SK-N-SH (cell line): Measurements from ENCODE around the gene LAPTM5. TPM values are rescaled to one million over a fixed set of nuclear protein-coding genes. Genes with fewer than 3 reads are reported as not detected.

ENCODE experiments used
- CTCF ChIA-PET: fragments of 300-600, 350-600 bp; formaldehyde crosslinking; extraction: SDS; loops from one replicate; lab custom pipeline; 2021; lab: Yijun Ruan, JAX
- POLR2A ChIA-PET: fragments of 350-600 bp; sonication (Branson Sonifier 250); formaldehyde crosslinking; extraction: SDS; loops from one replicate; lab custom pipeline; 2020; ENCODE audit warnings: antibody characterized with exemption, inconsistent platforms; lab: Yijun Ruan, JAX
- DNase-seq: peaks from one replicate; pipeline ENCODE4 v3.0.0; 2012
- H2AFZ ChIP-seq: fragments of 200-600 bp; sonication (generic); 2 replicates; pipeline ENCODE4 v1.8.1; 2016; ENCODE audit warnings: antibody characterized with exemption, mild to moderate bottlenecking, low read depth
- H3F3A ChIP-seq: fragments of 200-600 bp; sonication (generic); replicated peaks from 2 replicates; pipeline ENCODE3; 2016; ENCODE audit warnings: antibody characterized with exemption, mild to moderate bottlenecking; ENCODE audit not compliant: insufficient read depth
- H3K27ac ChIP-seq, 2 experiments: fragments of 200-500 bp in 1 of 2; fragments of 200-600 bp in 1 of 2; sonication (Bioruptor generic) in 1 of 2; sonication (generic), shearing (Covaris generic) in 1 of 2; 2 replicates each; pipeline versions ENCODE4 v1.5.1 to v1.6.1; 2014 to 2016; ENCODE audit warnings: low read depth in 2 of 2, inconsistent platforms in 1 of 2, low read length in 1 of 2, mild to moderate bottlenecking in 1 of 2, mixed read lengths in 1 of 2
- H3K27me3 ChIP-seq: fragments of 200-600 bp; sonication (generic), shearing (Covaris generic); 2 replicates; pipeline ENCODE4 v1.6.1; 2016; ENCODE audit warnings: mixed run types; ENCODE audit not compliant: insufficient read depth
- H3K36me3 ChIP-seq, 2 experiments: fragments of 200-500 bp in 1 of 2; fragments of 200-600 bp in 1 of 2; sonication (Bioruptor generic) in 1 of 2; sonication (generic) in 1 of 2; replicated peaks in 1 of 2; 2 replicates each; pipeline versions ENCODE3 to v1.5.1; 2014 to 2016; ENCODE audit warnings: low read length in 1 of 2, mild to moderate bottlenecking in 1 of 2; ENCODE audit not compliant: insufficient read depth in 2 of 2, control insufficient read depth in 1 of 2
- H3K4me1 ChIP-seq, 2 experiments: fragments of 200-500 bp in 1 of 2; fragments of 200-600 bp in 1 of 2; sonication (Bioruptor generic) in 1 of 2; sonication (generic), shearing (Covaris generic) in 1 of 2; 2 replicates each; pipeline versions ENCODE4 v1.5.1 to v1.6.1; 2014 to 2016; ENCODE audit warnings: low read depth in 1 of 2, low read length in 1 of 2, mixed run types in 1 of 2; ENCODE audit not compliant: insufficient read depth in 2 of 2, control insufficient read depth in 1 of 2
- H3K4me2 ChIP-seq: fragments of 200-600 bp; sonication (generic), shearing (Covaris generic); 2 replicates; pipeline ENCODE4 v1.6.1; 2017; ENCODE audit warnings: mixed run types
- H3K4me3 ChIP-seq, 2 experiments: fragments of 200-500 bp in 1 of 2; fragments of 200-600 bp in 1 of 2; sonication (Bioruptor generic) in 1 of 2; sonication (generic), shearing (Covaris generic) in 1 of 2; 2 replicates each; pipeline versions ENCODE4 v1.5.1 to v1.8.1; 2014 to 2016; ENCODE audit warnings: low read depth in 2 of 2, inconsistent platforms in 1 of 2, low read length in 1 of 2, mild to moderate bottlenecking in 1 of 2, mixed read lengths in 1 of 2, moderate library complexity in 1 of 2
- H3K79me2 ChIP-seq: fragments of 200-600 bp; sonication (generic); 2 replicates; pipeline ENCODE4 v1.8.1; 2017; ENCODE audit warnings: mild to moderate bottlenecking; ENCODE audit not compliant: insufficient read depth
- H3K9ac ChIP-seq: fragments of 200-600 bp; sonication (generic); 2 replicates; pipeline ENCODE4 v1.6.1; 2017; ENCODE audit warnings: mixed run types
- H3K9me2 ChIP-seq: fragments of 200-600 bp; sonication (generic); 2 replicates; pipeline ENCODE4 v1.6.1; 2017; ENCODE audit warnings: mixed run types
- H3K9me3 ChIP-seq: fragments of 200-600 bp; sonication (generic); 2 replicates; pipeline ENCODE4 v1.6.1; 2017; ENCODE audit warnings: mixed run types, mild to moderate bottlenecking, moderate library complexity
- H4K20me1 ChIP-seq: fragments of 200-600 bp; sonication (generic); 2 replicates; pipeline ENCODE4 v1.6.1; 2017; ENCODE audit warnings: mild to moderate bottlenecking, mixed run types; ENCODE audit not compliant: insufficient read depth
- EZH2phosphoT487 ChIP-seq: fragments of 200-600 bp; sonication (generic); IDR thresholded peaks from 2 replicates; pipeline ENCODE4 v1.6.1; 2017; ENCODE audit warnings: low read depth, mixed run types, mild to moderate bottlenecking, antibody characterized with exemption, moderate library complexity, borderline replicate concordance
- NRF1 ChIP-seq: IDR thresholded peaks from 2 replicates; pipeline ENCODE4 v1.6.1; 2012; ENCODE audit warnings: low read depth, mild to moderate bottlenecking, low read length
- POLR2AphosphoS5 ChIP-seq: IDR thresholded peaks from 2 replicates; pipeline ENCODE4 v1.6.1; 2012; ENCODE audit warnings: low read depth, low read length
- REST ChIP-seq: IDR thresholded peaks from 2 replicates; pipeline ENCODE4 v1.6.1; 2012; ENCODE audit warnings: mild to moderate bottlenecking, low read depth, low read length, moderate library complexity
- RFX5 ChIP-seq: IDR thresholded peaks from 2 replicates; pipeline ENCODE4 v1.6.1; 2012; ENCODE audit warnings: mild to moderate bottlenecking, improper control_type of control experiment, low read length
- SMC3 ChIP-seq: IDR thresholded peaks from 2 replicates; pipeline ENCODE4 v1.6.1; 2012; ENCODE audit warnings: low read depth, low read length, improper control_type of control experiment
- WGBS: methylation state at CpG from one replicate; pipeline ENCODE4 v1.1.6; 2017; ENCODE audit warnings: low lambda C conversion rate; 5-methylcytosine and 5-hydroxymethylcytosine counted together
- polyA plus RNA-seq, 3 experiments: library from polyadenylated mRNA; depleted of rRNA; stranded (reverse); fragments of >200 nt; gene quantifications; 2 replicates each; pipeline ENCODE4 v1.2.3, GENCODE V29; 2012
- TF ChIP-seq, protein P1 (sequence below): IDR thresholded peaks from 2 replicates; pipeline ENCODE4 v1.4.0; 2012; ENCODE audit warnings: low read depth, borderline replicate concordance
- TF ChIP-seq, protein P2 (sequence below): IDR thresholded peaks from 2 replicates; pipeline ENCODE4 v1.4.0; 2012; ENCODE audit warnings: low read depth
- TF ChIP-seq, protein P3 (sequence below): fragments of 150-350 bp; IDR thresholded peaks from 2 replicates; pipeline ENCODE4 v1.6.1; 2016; ENCODE audit warnings: mild to moderate bottlenecking, low read depth, low read length

The LAPTM5 gene
- polyA plus RNA-seq, 1 of the 3 experiments (the other 2 are of a cell fraction) = 1.1 TPM

GRCh38 chr1:30752651-30752908 lies 5.0 kb downstream of the LAPTM5 start:
- Histone ChIP-seq H3K27ac (no peak overlapping the region), H3K9me2 (no peaks in the 10 kb centered on the region), H3K9ac (no peak overlapping the region), H3K9me3 (no peaks in the 10 kb centered on the region), H3K36me3 (no peaks in the 10 kb centered on the region), H4K20me1 (no peaks in the 10 kb centered on the region), H3K79me2 (no peaks in the 10 kb centered on the region), H2AFZ (no peak overlapping the region), H3K4me1 (peaks cover 5 to 13% of the 10 kb centered on the region in 2 experiments; a peak in 2 of 4 replicates), H3K4me3 (no peak overlapping the region), H3K4me2 (no peak overlapping the region), H3K27me3 (no peaks in the 10 kb centered on the region), H3F3A (no peaks in the 10 kb centered on the region)
- ChIA-PET CTCF (interaction anchor here (0.8 to 1.2 kb wide), 2 partner anchors 31 to 49 kb away, joined by 3 to 4 read pairs; no protein-coding TSS in a partner anchor), POLR2A (interaction anchor here (0.8 kb wide), 1 partner anchor 8 kb away, joined by 3 read pairs; no protein-coding TSS in a partner anchor)
- DNase-seq = no peak
- no peak for TF ChIP-seq SMC3
- no peak for TF ChIP-seq RFX5
- TF ChIP-seq, protein P1, sequence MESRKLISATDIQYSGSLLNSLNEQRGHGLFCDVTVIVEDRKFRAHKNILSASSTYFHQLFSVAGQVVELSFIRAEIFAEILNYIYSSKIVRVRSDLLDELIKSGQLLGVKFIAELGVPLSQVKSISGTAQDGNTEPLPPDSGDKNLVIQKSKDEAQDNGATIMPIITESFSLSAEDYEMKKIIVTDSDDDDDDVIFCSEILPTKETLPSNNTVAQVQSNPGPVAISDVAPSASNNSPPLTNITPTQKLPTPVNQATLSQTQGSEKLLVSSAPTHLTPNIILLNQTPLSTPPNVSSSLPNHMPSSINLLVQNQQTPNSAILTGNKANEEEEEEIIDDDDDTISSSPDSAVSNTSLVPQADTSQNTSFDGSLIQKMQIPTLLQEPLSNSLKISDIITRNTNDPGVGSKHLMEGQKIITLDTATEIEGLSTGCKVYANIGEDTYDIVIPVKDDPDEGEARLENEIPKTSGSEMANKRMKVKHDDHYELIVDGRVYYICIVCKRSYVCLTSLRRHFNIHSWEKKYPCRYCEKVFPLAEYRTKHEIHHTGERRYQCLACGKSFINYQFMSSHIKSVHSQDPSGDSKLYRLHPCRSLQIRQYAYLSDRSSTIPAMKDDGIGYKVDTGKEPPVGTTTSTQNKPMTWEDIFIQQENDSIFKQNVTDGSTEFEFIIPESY = no peak
- TF ChIP-seq EZH2phosphoT487 = no peak
- TF ChIP-seq, protein P2, sequence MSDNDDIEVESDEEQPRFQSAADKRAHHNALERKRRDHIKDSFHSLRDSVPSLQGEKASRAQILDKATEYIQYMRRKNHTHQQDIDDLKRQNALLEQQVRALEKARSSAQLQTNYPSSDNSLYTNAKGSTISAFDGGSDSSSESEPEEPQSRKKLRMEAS = no peak
- TF ChIP-seq POLR2AphosphoS5 = no peak
- 75% methylated on average over 9 of the region's 9 CpGs for WGBS

DNA sequence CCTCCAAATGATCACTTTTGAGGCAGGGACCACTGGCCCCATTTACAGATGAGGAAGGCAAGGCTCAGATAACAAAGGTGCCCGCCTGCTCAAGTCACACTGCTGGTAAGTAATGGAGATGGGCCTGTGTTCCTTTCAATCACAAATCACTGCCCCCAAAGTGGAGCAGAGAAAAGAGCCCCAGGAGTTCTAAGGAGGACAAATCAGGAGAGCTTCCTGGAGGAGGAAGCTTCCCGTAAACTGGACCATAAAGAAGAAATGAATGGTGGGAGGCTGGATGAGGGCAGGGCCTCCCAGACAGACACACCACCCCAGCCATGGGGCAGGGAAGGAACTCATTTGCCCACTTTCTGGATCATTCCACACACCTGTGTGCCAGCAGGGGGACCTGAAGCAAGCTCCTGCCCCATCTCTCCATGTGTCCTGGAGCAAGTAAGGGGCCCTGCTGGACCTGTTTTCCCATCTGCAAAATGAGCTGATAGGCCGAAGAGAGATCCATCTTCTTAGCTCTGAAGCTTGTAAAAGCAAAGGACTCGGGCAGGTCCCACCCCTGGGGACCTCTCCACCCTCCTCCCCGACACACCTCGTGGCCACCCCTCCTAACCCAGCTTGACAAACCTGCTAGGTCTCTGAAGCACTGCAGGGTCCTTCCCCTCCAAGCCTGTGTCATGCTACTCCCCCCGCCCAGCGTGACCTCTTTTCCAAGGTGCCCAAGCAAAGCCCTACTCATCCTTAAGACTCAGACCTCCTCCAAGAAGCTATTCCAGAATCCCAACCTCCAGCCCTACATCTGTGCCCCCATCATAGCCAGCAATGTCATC lies 5.5 kb downstream of the LAPTM5 start:
- Histone ChIP-seq H3K9ac (no peak overlapping the region), H2AFZ (no peak overlapping the region)
- POLR2A ChIA-PET = interaction anchor here (0.8 kb wide), 1 partner anchor 8 kb away, joined by 3 read pairs; no protein-coding TSS in a partner anchor

More for the DNA sequence above, 5.5 kb downstream of the LAPTM5 start:
- H3K9me2 ChIP-seq = no peaks in the 10 kb centered on the region
- H3K79me2 ChIP-seq = no peaks in the 10 kb centered on the region
- H3K9me3 ChIP-seq = no peaks in the 10 kb centered on the region
- WGBS = 89% methylated on average over 6 of the region's 8 CpGs
- TF ChIP-seq, protein P3, sequence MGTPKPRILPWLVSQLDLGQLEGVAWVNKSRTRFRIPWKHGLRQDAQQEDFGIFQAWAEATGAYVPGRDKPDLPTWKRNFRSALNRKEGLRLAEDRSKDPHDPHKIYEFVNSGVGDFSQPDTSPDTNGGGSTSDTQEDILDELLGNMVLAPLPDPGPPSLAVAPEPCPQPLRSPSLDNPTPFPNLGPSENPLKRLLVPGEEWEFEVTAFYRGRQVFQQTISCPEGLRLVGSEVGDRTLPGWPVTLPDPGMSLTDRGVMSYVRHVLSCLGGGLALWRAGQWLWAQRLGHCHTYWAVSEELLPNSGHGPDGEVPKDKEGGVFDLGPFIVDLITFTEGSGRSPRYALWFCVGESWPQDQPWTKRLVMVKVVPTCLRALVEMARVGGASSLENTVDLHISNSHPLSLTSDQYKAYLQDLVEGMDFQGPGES = no peak
- TF ChIP-seq, protein P2 = no peak
- TF ChIP-seq SMC3 = no peak
- TF ChIP-seq REST = no peak
- TF ChIP-seq RFX5 = no peak
- TF ChIP-seq, protein P1 = no peak
- no peak for TF ChIP-seq NRF1
- no peak overlapping the region for H3K4me3 ChIP-seq
- no peak overlapping the region for H3K27ac ChIP-seq
- H3K4me1 ChIP-seq = peaks cover 5 to 14% of the 10 kb centered on the region in 2 experiments; a peak in 2 of 4 replicates
- no peak for DNase-seq
- no peaks in the 10 kb centered on the region for H3K27me3 ChIP-seq
- no peaks in the 10 kb centered on the region for H3K36me3 ChIP-seq
- CTCF ChIA-PET = interaction anchor here (0.8 to 1.2 kb wide), 2 partner anchors 31 to 49 kb away, joined by 3 to 4 read pairs; no protein-coding TSS in a partner anchor
- H3F3A ChIP-seq = no peaks in the 10 kb centered on the region
- H3K4me2 ChIP-seq = no peak overlapping the region
- H4K20me1 ChIP-seq = no peaks in the 10 kb centered on the region
